A172 (cell line): ENCODE data around the gene HEXIM2. TPM values are rescaled to one million over a fixed set of nuclear protein-coding genes. Genes with fewer than 3 reads are reported as not detected.
"Not testable (repeated sequence)": the region's sequence is repeated elsewhere in the genome, so short reads cannot be mapped to it uniquely, and the experiment has no call there.

Source experiments
- DNase-seq: peaks from one replicate; pipeline ENCODE4 v3.0.0-alpha.2; 2015; ENCODE audit warnings: low spot score
- total RNA-seq: library from RNA; depleted of rRNA; stranded (reverse); fragments of >200 nt; shearing (Covaris generic); gene quantifications from 2 replicates; pipeline ENCODE4 v1.2.3, GENCODE V29; 2014

Gene HEXIM2
- total RNA-seq, 1 experiment from 2014 or later = 19.9 TPM

- DNase-seq = no peak
Observed at GRCh38 chr17:45168991-45169752, 7.5 kb downstream of the HEXIM2 start.

- DNase-seq = peak; percentile 15
Observed at GRCh38 chr17:45170280-45170930, 8.7 kb downstream of the HEXIM2 start.

DNA sequence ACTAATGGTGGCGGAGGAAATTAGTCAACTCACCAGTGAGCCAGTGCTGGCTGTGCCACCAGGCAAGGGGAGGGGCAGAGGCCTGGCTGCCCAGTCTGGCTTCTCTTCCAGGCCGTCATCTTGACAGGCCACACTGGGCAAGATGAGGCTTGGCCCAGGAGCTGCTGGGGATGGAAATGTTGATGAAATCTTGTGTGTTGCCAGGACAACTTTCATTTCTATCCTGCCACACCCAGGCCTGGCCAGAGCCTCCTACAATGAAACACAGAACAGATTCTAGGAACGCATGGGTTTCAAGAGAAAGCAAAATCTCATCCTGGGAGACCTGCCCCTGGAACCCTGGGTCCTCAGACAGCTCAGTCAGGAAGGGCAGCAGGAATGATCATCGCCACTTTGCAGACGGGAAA lies 9.3 kb downstream of the HEXIM2 start:
- DNase-seq = peak; percentile 93

DNA sequence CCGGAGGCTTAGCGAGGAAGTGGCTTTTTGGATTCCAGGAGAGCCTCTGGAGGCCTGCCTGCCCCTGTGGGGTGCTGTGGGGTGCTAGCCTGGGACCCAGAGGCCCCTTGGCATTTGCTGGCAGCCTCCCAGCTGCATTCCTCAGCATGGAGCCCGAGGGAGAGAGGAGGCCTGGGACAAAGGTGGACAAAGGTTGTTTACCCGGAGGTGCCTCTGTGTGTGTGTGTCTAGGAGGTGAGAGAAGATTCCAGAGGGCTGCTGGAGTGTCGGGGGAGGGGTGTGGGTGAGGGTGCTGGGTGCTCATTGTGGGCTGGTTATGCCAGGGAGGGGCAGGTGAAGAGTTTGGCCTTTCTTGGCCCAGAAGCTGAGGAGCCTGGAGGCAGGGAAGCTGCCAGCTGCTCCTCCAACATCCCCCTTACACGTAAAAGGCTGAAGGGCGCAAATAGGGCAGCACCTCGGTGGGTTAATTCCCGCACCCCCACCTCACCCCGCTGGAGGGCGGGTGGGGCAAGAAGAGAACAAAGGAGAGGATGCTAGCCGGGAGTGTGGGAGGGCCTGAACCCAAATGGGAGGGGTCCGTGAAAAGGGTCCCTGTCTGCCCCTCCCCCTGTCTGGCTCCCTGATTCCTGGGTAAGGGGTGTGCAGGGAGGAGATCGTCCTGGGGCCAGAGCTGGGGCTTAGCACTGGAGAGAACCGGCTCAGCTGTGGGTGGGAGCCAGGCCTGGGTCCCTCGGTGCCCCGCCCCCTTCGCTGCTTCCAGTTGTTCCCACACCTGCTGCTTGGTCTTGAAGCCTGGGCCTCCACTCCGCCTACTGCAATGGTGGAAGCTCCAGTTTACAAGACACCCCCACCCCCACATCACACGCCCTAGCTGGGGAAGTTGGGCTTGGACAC lies 9.9 kb downstream of the HEXIM2 start:
- DNase-seq = peak; percentile 89

GRCh38 chr17:45172232-45172540 lies 10.5 kb downstream of the HEXIM2 start:
- DNase-seq = no peak

- DNase-seq = peak; percentile 98
Observed at GRCh38 chr17:45172541-45173286, 11.0 kb downstream of the HEXIM2 start.

- DNase-seq = no peak
Observed at GRCh38 chr17:45175759-45176115, 14.1 kb downstream of the HEXIM2 start.

GRCh38 chr17:45177563-45177962 lies 15.9 kb downstream of the HEXIM2 start:
- DNase-seq = no peak

DNA sequence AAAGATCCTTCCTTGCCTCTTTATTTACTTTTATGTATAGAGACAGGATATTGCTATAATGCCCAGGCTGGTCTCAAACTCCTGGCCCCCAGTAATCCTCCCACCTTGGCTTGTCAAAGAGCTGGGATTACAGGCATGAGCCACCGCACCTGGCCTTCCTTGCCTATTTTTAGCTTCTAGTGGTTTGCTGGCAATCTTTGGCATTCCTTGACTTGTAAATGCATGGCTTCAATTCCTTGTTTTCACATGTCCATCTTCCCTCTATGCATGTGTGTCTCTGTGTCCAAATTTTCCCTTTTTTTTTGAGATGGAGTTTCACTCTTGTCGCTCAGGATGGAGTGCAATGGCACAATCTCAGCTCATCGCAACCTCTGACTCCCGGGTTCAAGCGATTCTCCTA lies 22.5 kb downstream of the HEXIM2 start:
- DNase-seq = no peak

DNA sequence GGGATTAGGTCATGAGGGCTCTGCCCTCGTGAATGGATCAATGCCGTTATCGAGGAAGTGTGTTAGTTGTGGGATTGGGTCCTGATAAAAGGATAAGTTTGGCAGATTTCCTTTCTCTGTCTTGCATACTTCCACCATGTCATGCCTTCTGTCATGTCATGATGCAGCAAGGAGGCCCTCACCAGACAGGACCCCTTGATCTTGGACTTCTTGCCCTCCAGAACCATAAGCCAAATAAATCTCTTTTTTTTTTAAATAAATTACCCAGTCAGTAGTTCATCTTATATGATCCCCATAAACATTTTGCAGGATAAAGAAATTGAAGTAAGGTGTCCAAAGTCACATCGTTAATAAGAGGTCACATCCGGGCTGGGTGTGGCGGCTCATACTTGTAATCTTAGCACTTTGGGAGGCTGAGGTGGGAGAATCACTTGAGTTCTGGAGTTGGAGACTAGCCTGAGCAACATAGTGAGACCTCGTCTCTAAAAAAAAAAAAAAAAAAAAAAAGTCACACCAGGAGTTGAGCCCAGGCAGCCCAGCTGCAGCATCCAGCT lies 25.2 kb downstream of the HEXIM2 start:
- no peak for DNase-seq

- no peak for DNase-seq
Observed at GRCh38 chr17:45189009-45189408, 27.3 kb downstream of the HEXIM2 start.

- no peak for DNase-seq
Observed at GRCh38 chr17:45190503-45191255, 29.0 kb downstream of the HEXIM2 start.

DNA sequence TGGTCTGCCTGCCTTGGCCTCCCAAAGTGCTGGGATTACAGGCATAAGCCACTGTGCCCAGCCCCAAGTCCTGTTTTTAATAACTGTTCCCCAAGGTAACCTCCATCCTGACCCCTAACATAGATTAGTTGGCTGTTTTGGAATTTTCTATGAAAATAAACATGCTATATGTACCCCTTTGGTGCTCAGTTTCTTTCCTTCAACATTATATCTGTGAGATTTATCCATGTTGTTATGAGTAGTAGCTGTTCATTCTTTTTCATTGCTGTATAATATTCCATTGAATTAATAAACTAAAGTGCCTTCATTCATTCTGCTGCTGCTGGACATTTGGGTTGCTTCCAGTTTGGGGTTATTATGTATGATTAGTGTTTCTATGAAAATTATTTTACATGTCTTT lies 33.7 kb downstream of the HEXIM2 start:
- no peak for DNase-seq

DNA sequence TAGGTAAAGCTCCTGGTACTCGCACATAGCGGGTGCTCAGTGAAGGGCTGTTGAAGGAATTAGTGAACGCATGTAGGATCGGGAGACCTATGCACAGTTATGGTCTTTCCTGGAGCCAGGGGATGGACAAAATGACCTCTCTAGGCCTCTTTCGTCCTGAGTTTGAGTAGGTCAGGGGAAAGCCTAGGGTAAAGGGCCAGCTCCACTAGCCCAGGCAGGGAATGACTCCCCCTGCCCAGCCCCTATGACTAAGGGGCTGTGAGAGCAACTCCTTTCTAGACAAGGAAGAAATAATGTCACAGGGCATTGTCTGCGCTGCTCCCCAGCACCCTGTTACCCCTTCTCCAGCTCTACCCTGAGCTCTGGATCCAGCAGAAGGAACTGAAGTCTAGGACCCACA lies 35.4 kb downstream of the HEXIM2 start:
- no peak for DNase-seq

DNA sequence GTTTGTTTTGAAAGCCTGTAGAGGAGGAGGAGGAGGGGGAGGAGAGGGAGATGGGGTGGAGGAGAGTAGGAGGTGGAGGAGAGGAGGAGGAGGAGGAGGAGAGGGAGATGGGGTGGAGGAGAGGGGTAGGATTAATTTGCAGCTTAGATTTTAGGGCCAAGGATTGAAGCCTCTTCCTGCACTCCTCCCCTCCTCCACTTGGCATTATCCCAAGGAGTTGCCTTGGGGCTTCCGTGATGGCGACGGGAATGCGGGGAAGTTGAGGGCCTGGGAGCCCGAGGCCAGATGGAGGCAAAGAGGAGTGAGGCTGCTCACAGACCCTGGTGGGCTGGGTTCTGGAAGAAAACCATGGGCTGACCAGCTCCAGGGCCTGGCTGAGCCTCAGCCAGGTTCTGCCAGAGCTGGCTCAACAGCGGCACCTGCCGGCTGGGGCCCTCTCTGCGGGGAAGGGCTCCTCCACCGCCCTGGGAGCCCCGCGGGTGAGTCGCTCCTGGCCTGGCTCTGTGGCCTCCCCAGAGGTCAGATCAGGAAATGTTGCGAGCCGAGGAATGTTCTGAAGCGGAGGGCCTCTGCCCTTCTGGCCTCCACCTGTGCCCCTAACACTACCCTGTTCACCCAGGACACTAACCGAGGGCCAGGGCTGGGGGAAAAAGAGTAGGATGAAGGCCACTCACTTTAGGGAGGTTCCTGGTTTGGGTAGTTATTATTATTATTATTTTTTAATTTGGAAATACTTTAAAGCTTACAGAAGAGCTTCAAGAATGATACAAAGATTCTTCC lies 36.1 kb downstream of the HEXIM2 start:
- DNase-seq = peak; percentile 87

GRCh38 chr17:45200701-45201100 lies 39.0 kb downstream of the HEXIM2 start:
- DNase-seq = no peak

DNA sequence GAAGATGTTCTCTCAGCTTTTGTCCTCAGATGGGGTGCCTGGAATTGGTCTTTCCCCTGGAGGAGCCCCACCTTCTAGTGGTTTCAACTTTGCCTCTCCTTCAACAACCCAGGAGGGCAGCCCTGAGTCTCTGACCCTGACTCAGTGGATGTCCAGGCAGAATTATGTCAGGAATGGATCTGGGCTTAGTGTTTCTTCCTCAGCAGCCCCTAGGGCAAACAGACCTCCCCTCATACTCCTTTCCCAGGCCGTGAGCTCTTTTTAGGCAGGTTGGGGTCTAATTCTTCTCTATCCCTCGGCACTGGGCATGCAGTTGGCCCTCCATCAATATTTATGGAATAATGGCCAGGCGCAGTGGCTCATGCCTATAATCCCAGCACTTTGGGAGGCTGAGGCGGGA lies 39.8 kb downstream of the HEXIM2 start:
- no peak for DNase-seq

GRCh38 chr17:45201880-45202279 lies 40.2 kb downstream of the HEXIM2 start:
- not testable (repeated sequence) for DNase-seq

DNA sequence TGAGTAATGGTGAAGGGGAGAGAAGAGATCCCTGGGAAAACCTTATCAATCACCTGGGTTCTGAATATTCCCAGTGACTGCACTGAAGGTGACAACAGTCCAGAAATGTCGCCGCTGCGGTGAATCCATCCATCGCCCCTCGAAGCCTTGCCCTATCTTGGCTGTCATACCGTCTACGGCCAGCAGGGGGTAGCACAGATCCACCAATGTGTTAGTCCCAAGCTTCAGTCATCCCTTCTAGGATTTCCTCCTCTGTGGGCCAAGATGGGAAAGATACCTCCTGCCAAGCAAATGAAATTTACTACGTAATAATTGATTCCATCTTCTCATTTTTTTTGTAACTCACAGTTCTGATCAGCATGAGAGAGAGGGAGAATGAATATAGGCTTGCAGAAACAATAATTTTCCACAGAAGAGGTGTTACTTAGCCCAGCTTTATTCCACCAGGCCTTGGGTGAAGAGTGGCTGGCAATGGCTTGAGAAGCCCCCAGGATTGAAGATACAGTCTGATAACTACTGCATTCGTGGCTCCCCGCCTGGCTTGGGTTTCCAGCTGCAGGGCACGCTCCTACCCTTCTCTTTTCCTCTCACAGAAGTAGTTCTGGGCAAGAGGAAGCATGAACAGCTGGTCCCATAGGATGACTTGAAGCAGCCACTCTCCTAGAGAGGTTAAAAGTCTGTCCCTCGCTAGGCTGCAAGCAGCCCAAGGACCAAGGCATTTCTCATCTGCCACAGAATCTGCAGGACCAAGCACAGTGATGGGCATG lies 57.4 kb downstream of the HEXIM2 start:
- DNase-seq = peak; percentile 75
